Measurements from ENCODE around the gene CYGB.
A peak's percentile ranks its signal among the peaks of the same experiment; 100 is the strongest.
"Not testable (repeated sequence)": the region's sequence is repeated elsewhere in the genome, so short reads cannot be mapped to it uniquely, and the experiment has no call there.

CYGB gene

GRCh38 chr17:76566988-76567431 is 29.5 kb upstream of the CYGB start:
- peak; percentile 62 for DNase-seq

DNA sequence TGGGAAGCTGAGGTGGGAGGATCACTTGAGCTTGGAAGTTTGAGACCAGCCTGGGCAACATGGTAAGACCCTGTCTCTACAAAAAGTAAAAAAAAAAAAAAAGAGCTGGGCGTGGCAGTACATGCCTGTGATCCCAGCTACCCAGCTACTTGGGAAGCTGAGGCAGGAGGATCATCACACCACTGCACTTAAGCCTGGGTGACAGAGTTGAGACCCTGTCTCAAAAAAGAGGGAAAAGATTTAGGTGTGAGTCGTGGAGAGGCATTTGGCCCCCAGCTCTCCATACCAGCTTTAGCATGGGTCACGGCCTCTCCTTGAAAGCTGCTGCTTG is 29.1 kb upstream of the CYGB start:
- DNase-seq: no peak

GRCh38 chr17:76565728-76566612 is 28.5 kb upstream of the CYGB start:
- DNase-seq: no peak

- DNase-seq: not testable (repeated sequence)
Measured at GRCh38 chr17:76564991-76565727, 27.6 kb upstream of the CYGB start.

GRCh38 chr17:76563359-76563758 is 25.9 kb upstream of the CYGB start:
- not testable (repeated sequence) for DNase-seq

DNA sequence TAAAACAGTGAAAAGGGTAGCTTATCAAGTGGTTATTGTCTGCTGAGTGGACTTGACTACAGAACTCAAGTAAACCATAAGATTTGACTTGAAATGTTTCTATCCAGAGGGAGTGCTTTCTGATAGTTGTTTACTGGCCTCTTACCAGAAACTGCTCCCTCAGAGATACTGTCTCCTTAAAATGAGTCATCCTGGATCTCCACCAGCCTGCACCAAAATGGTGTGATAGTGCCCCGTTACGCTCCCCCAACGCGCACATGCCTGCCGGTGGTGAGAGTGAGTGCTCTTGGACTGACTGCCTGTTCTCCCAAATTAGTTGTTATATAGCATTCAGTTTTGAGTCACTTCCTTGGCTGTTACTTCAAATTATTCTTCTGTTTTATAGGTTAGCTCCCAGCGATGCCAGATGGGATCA is 25.2 kb upstream of the CYGB start:
- DNase-seq: no peak

DNA sequence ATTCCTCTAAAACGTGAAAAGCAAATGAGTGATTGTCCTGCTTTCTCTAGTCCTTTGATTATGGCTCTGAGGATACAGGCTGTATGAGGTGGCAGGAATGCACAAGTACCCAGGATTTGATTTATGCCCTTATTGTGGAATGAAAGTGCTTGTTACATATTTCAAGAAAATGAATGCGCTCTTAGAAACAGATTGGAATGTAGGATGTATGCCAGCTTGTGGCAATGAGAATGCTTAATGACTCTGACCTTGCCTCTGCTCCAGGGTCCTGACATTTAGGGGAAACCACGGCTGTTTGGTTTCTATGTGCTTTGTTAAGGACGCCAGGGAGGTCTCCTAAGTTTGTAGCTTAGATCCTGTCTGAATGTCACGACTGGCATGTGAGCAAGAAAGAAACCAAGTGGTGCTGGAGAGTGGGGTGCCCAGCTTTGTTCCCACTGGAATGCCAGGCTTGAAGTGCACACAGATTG is 24.3 kb upstream of the CYGB start:
- no peak for DNase-seq

DNA sequence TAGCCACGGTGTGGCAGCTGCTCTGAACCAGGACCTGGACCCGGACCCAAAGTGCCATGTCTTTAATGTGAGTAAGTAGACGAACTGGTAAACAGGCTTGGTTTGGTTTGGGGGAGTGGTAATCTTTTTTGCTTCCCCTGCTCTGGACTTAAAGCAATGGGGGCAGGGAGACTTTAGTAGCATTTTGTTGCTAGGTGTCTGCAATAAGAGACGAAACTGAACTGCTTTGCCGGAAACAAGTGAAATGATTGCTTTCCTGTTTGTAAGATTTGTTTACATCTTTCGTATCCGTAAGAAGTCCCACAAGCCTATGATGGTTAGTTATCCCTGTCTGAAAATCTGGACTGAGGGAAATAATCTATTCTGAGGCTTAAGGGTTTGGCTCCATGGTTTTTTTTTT is 23.8 kb upstream of the CYGB start:
- no peak for DNase-seq

- DNase-seq: no peak
Measured at GRCh38 chr17:76560877-76561221, 23.3 kb upstream of the CYGB start.

GRCh38 chr17:76560036-76560876 is 22.7 kb upstream of the CYGB start:
- DNase-seq: no peak

DNA sequence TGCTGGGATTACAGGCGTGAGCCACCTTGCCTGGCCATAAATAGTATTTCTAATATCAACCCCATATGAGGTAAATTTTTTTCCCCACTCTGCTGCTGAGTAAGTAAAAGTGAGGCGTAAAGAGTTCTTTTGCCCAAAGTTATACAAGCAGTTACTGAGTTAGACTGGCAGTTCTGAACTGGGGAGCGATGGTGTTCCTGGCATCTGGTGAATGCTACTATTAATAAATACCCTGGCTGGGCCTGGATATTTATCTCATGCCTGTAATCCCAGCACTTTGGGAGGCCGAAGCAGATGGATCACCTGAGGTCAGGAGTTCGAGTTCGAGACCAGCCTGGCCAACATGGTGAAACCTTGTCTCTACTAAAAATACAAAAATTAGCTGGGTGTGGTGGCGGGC is 22.0 kb upstream of the CYGB start:
- DNase-seq: not testable (repeated sequence)

DNA sequence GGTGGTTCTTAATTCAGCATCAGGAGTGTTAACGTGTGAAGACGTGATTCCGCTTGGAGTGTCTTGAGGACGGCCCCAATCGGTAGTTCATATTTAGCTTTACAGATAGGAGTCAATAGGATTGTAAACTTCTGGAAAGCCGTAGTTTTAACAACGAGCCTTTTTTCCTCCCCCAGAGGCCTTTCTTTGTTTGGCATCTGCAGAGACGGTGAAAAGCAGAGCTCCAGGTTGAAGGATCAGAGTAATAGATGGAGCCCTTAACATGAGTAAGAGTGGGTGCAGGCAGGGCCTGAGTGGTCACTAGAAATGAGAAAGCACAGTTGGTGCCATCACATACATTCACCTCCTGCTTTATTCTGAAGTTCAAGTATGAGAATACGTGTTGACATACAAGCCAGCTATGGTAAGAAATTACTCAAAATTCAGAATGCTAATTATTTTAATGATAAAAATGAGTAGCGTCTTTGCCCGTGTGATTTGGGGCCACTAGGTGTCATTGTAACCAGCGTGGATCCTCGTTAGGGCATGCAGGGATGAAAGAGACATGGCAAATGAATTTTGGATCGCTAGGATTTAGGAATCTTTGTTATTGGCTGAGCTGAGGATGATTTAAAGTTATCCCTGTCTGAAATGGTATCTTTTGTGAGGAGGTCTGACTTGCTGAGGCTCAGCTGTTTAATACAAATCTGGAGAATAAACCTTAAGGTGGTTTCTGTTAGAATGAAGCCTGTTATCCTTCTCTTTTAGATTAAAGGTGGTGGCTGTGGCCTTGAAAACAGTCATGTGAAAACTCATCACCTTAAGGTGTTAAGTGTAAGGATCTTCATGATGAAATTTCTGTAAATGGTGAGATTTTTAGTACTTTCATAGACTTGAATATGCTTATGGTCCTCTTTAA is 20.9 kb upstream of the CYGB start:
- DNase-seq: no peak

GRCh38 chr17:76557368-76558197 is 20.1 kb upstream of the CYGB start:
- DNase-seq: peak; percentile 95

DNA sequence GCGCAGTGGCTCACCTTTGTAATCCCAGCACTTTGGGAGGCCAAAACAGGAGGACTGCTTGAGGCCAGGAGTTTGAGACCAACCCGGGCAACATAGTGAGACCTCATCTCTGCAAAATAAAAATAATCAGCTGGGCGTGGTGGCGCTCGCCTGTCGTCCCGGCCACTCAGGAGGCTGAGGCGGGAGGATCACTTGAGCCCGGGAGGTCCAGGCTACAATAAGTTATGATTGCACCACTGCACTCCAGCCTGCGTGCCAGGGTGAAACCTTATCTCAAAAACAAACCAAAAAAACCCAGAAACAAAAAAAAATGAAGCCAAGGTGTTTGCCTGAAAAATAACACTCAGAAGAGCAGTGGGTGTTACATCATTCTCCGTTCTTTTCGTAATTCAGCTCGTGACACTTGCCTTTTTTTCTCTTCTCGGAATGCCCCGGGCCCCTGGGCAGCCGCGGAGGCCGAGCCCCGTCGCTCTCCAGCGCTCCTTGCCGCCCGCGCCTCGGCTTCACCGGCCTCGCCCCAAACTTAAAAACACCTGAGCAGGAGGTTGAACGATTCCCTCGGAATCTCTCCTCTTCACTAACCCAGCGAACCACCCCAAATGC is 19.4 kb upstream of the CYGB start:
- no peak for DNase-seq

- no peak for DNase-seq
Measured at GRCh38 chr17:76554131-76554530, 16.6 kb upstream of the CYGB start.

DNA sequence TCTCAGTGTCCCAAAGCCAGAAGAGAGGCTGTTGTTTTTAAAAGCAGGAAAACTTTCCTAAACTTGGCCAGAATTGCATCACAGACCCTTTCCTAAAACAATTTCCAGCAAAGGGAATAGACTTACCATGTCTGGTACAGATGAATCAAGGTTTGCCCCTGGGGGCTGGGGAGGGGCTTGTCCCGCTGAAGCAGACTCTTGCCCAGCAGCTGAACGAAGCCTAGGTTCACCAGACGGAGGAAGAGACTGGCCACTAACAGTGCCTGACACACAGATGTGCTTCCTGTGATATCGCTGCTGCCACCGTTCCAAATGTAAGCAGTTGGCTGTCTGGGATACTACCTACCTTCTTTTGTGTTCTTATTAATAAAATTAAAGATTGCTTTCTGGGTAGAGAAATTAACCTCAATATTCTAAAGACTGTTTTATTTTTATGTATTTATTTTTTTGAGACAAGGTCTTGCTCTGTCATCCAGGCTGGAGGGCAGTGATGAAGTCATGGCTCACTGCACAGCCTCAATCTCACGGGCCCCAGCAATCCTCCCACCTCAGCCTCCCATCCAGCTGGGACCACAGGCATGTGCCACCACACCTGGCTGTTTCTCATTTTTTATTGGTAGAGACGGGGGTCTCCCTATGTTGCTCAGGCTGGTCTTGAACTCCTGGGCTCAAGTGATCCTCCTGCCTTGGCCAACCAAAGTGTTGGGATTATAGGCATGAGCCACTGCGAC is 15.8 kb upstream of the CYGB start:
- DNase-seq: no peak

DNA sequence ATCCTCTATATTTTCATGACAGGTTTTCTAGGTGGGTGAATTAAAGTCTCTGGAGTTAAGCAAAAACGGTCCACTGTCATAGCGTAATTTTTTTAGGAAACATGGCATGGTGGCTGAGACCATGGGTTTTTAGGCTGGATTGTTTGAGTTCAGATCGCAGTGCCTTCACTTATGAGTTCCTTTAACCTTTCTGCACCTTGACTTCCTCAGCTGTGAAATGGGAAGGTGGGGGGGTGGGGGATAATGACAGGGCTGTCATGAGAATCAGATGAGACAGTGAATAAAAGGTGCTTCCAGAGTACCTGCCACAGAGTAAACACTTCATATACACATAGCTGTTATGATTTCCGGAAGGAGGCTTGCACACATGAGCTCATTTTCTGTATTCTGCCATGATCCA is 14.2 kb upstream of the CYGB start:
- no peak for DNase-seq

GRCh38 chr17:76550712-76551615 is 13.5 kb upstream of the CYGB start:
- DNase-seq: no peak

DNA sequence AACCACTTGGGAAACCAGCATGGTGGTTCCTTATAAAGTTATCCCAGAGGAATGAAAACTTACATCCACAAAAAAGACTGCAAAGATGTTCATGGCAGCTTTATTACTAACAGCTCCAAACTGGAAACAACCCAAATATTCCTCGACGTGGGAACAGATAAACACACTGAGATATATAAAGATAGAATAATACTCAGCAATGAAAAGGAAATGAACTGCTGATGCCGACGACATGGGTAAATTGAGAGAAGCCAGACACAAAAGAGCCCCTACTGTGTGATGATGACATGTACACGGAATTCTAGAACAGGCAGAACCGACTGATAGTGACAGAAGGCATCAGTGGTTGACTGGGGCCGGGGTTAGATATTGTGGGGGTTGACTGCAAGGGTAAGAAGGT is 12.0 kb upstream of the CYGB start:
- DNase-seq: no peak
